Measurements from ENCODE around the gene NTM. TPM values are rescaled to one million over a fixed set of nuclear protein-coding genes. Genes with fewer than 3 reads are reported as not detected.

Gene NTM
- total and polyA plus RNA-seq, 2 donors (not counting 1 experiment from before 2014, with no cell fraction given): 12.3 to 28.6 TPM

DNA sequence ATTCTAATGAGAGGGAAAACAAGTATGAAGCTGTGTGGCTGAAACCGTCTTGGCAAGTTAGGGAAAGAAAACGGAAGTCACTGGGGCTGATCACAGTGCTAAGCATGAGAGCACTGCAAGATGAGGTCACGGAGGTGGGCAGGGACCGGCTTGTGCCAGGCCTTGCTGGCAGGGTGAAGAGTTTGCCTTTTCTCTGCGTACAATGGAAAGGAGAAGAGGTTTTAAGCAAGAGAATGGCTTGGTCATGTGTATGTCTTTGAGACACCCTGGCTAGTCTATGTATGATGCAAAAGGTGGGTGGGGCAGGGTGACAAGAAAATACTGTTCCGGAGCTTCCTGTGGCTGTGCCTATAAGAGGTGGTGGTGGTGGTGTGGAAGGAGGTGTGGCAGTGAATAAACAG lies 567.9 kb downstream of the NTM start:
- Histone ChIP-seq H3K4me1 (ENCODE audit: control insufficient read depth, extremely low read depth, insufficient read depth, low read length) (no peaks in the 10 kb centered on the region), H3K79me2 (ENCODE audit: control insufficient read depth, insufficient read depth, low read length) (no peaks in the 10 kb centered on the region), H3K36me3 (ENCODE audit: control insufficient read depth, insufficient read depth, low read length) (no peaks in the 10 kb centered on the region), H4K20me1 (ENCODE audit: control insufficient read depth, extremely low read depth, insufficient read depth, low read length) (no peaks in the 10 kb centered on the region), H3K9ac (ENCODE audit: insufficient read depth, low read length) (no peak overlapping the region), H3K27me3 (ENCODE audit: control insufficient read depth, insufficient read depth, low read length) (no peaks in the 10 kb centered on the region), H3K9me3 (ENCODE audit: control insufficient read depth, insufficient read depth, low read depth, low read length) (no peaks in the 10 kb centered on the region), H3K4me3 (replicated peaks in 1 of 4; ENCODE audit: control extremely low read depth in 1 of 4, insufficient read depth in 1 of 4, low read depth in 3 of 4, low read length in 4 of 4) (no peak overlapping the region), H3K27ac (ENCODE audit: insufficient read depth, low read length) (no peak overlapping the region), H2AFZ (ENCODE audit: low read length) (no peak overlapping the region), H3K4me2 (ENCODE audit: extremely low read depth, insufficient read depth, low read length) (no peak overlapping the region)
- peak in 1 of 2 donors; percentile 45 for DNase-seq (ENCODE audit: low read depth in 2 of 2)
- TF ChIP-seq, protein P1, sequence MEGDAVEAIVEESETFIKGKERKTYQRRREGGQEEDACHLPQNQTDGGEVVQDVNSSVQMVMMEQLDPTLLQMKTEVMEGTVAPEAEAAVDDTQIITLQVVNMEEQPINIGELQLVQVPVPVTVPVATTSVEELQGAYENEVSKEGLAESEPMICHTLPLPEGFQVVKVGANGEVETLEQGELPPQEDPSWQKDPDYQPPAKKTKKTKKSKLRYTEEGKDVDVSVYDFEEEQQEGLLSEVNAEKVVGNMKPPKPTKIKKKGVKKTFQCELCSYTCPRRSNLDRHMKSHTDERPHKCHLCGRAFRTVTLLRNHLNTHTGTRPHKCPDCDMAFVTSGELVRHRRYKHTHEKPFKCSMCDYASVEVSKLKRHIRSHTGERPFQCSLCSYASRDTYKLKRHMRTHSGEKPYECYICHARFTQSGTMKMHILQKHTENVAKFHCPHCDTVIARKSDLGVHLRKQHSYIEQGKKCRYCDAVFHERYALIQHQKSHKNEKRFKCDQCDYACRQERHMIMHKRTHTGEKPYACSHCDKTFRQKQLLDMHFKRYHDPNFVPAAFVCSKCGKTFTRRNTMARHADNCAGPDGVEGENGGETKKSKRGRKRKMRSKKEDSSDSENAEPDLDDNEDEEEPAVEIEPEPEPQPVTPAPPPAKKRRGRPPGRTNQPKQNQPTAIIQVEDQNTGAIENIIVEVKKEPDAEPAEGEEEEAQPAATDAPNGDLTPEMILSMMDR (conservative IDR thresholded peaks at IDR 0.05 in 1 of 2, IDR thresholded peaks at IDR 0.05 in 1 of 2; ENCODE audit: low read depth in 1 of 2, low read length in 2 of 2): no peak
- TF ChIP-seq EZH2 (IDR thresholded peaks at IDR 0.05; ENCODE audit: low read length, missing control alignments): no peak

DNA sequence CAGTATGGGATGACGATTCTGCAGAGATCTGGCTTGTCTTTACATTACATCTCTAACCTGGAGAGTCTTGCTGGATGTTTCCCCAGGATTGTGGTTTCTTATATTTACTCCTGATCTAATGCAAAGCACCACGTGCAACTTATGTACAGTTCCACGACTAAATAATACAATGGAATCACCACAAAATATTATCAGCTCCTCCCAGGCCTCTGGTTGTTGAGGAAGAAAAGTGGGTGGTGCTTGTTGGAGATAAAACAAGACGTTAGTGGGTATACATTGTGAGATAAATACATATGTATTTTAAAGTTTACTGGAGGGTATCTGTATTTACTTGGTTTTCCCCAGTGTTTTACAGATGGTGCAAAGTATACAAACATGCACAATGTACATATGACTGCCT lies 569.7 kb downstream of the NTM start:
- Histone ChIP-seq H3K9me3 (ENCODE audit: control insufficient read depth, insufficient read depth, low read depth, low read length) (no peaks in the 10 kb centered on the region), H4K20me1 (ENCODE audit: control insufficient read depth, extremely low read depth, insufficient read depth, low read length) (no peaks in the 10 kb centered on the region), H3K79me2 (ENCODE audit: control insufficient read depth, insufficient read depth, low read length) (no peaks in the 10 kb centered on the region), H3K27ac (ENCODE audit: insufficient read depth, low read length) (no peak overlapping the region), H3K27me3 (ENCODE audit: control insufficient read depth, insufficient read depth, low read length) (no peaks in the 10 kb centered on the region), H3K9ac (ENCODE audit: insufficient read depth, low read length) (no peak overlapping the region), H3K36me3 (ENCODE audit: control insufficient read depth, insufficient read depth, low read length) (no peaks in the 10 kb centered on the region), H3K4me1 (ENCODE audit: control insufficient read depth, extremely low read depth, insufficient read depth, low read length) (no peaks in the 10 kb centered on the region), H3K4me3 (replicated peaks in 1 of 4; ENCODE audit: control extremely low read depth in 1 of 4, insufficient read depth in 1 of 4, low read depth in 3 of 4, low read length in 4 of 4) (no peak overlapping the region), H2AFZ (ENCODE audit: low read length) (no peak overlapping the region), H3K4me2 (ENCODE audit: extremely low read depth, insufficient read depth, low read length) (no peak overlapping the region)
- TF ChIP-seq, protein P1 (conservative IDR thresholded peaks at IDR 0.05 in 1 of 2, IDR thresholded peaks at IDR 0.05 in 1 of 2; ENCODE audit: low read depth in 1 of 2, low read length in 2 of 2): no peak
- no peak for TF ChIP-seq EZH2 (IDR thresholded peaks at IDR 0.05; ENCODE audit: low read length, missing control alignments)
- DNase-seq (ENCODE audit: low read depth in 2 of 2): no peak

DNA sequence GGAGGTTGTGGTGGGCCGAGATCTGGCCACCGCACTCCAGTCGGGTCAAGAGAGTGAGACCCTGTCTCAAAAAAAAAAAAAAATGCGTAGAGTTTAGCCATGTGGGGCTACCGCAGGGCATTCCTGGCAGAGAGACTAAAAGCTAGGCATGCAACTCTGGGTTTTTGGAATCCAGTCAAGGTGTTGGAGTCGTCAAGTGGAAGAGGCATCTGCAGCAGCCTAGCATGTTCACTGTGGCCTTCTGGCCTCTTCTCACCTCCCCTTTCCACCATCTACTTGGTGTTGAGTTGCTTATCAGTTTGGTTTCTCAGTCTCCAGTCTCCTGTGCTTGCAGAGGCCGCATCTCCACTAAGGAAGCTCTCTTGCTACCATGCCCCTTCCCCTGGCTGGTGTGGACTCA lies 572.5 kb downstream of the NTM start:
- H3K4me2 ChIP-seq (ENCODE audit: extremely low read depth, insufficient read depth, low read length): no peak overlapping the region
- no peak for DNase-seq (ENCODE audit: low read depth in 2 of 2)
- peaks cover 2% of the 10 kb centered on the region for H3K36me3 ChIP-seq (ENCODE audit: control insufficient read depth, insufficient read depth, low read length)
- H3K4me3 ChIP-seq (replicated peaks in 1 of 4; ENCODE audit: control extremely low read depth in 1 of 4, insufficient read depth in 1 of 4, low read depth in 3 of 4, low read length in 4 of 4): no peak overlapping the region
- no peak for TF ChIP-seq EZH2 (IDR thresholded peaks at IDR 0.05; ENCODE audit: low read length, missing control alignments)
- TF ChIP-seq, protein P1 (conservative IDR thresholded peaks at IDR 0.05 in 1 of 2, IDR thresholded peaks at IDR 0.05 in 1 of 2; ENCODE audit: low read depth in 1 of 2, low read length in 2 of 2): no peak
- H3K27ac ChIP-seq (ENCODE audit: insufficient read depth, low read length): no peak overlapping the region
- no peaks in the 10 kb centered on the region for H4K20me1 ChIP-seq (ENCODE audit: control insufficient read depth, extremely low read depth, insufficient read depth, low read length)
- no peaks in the 10 kb centered on the region for H3K79me2 ChIP-seq (ENCODE audit: control insufficient read depth, insufficient read depth, low read length)
- H3K27me3 ChIP-seq (ENCODE audit: control insufficient read depth, insufficient read depth, low read length): no peaks in the 10 kb centered on the region
- H2AFZ ChIP-seq (ENCODE audit: low read length): no peak overlapping the region
- no peaks in the 10 kb centered on the region for H3K4me1 ChIP-seq (ENCODE audit: control insufficient read depth, extremely low read depth, insufficient read depth, low read length)
- no peaks in the 10 kb centered on the region for H3K9me3 ChIP-seq (ENCODE audit: control insufficient read depth, insufficient read depth, low read depth, low read length)
- no peak overlapping the region for H3K9ac ChIP-seq (ENCODE audit: insufficient read depth, low read length)
